Measurements from ENCODE around the gene KCNRG.

Gene KCNRG

DNA sequence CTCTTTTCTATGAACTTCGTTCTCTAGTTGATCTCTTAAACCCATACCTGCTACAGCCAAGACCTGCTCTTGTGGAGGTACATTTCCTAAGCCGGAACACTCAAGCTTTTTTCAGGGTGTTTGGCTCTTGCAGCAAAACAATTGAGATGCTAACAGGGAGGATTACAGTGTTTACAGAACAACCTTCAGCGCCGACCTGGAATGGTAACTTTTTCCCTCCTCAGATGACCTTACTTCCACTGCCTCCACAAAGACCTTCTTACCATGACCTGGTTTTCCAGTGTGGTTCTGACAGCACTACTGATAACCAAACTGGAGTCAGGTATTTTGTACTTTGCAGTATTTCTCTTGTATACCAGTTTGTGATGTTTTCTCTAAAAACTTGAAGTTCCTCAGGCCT lies 506 bp downstream of the KCNRG start:
- Histone ChIP-seq H3K9me2 (replicated peaks; ENCODE audit: low read depth, low read length) (no peaks in the 10 kb centered on the region), H3K36me3 (ENCODE audit: insufficient read depth, low read length) (peaks cover 55% of the 10 kb centered on the region), H3F3A (ENCODE audit: low read depth) (no peaks in the 10 kb centered on the region; the same call in 1 of the 2 replicates), H3K9ac (ENCODE audit: low read depth, low read length, poor library complexity, severe bottlenecking) (no peak overlapping the region), H3K9me3 (ENCODE audit: insufficient read depth, low read depth, low read length) (no peaks in the 10 kb centered on the region), H3K27me3 (ENCODE audit: insufficient read depth, low read length, poor library complexity, severe bottlenecking) (no peaks in the 10 kb centered on the region), H4K20me1 (ENCODE audit: insufficient read depth, low read length, poor library complexity, severe bottlenecking) (peaks cover 7% of the 10 kb centered on the region), H3K4me1 (ENCODE audit: insufficient read depth, low read length, poor library complexity, severe bottlenecking) (peaks cover 3% of the 10 kb centered on the region), H3K79me2 (ENCODE audit: insufficient read depth, low read length) (peaks cover 29% of the 10 kb centered on the region; the same call in 1 of the 2 replicates), H2AFZ (ENCODE audit: low read length) (no peak overlapping the region), H3K4me3 (ENCODE audit: low read length, poor library complexity, severe bottlenecking) (no peak overlapping the region), H3K4me2 (ENCODE audit: low read depth, low read length, poor library complexity, severe bottlenecking) (no peak overlapping the region)
- TF ChIP-seq, protein P1, sequence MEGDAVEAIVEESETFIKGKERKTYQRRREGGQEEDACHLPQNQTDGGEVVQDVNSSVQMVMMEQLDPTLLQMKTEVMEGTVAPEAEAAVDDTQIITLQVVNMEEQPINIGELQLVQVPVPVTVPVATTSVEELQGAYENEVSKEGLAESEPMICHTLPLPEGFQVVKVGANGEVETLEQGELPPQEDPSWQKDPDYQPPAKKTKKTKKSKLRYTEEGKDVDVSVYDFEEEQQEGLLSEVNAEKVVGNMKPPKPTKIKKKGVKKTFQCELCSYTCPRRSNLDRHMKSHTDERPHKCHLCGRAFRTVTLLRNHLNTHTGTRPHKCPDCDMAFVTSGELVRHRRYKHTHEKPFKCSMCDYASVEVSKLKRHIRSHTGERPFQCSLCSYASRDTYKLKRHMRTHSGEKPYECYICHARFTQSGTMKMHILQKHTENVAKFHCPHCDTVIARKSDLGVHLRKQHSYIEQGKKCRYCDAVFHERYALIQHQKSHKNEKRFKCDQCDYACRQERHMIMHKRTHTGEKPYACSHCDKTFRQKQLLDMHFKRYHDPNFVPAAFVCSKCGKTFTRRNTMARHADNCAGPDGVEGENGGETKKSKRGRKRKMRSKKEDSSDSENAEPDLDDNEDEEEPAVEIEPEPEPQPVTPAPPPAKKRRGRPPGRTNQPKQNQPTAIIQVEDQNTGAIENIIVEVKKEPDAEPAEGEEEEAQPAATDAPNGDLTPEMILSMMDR (conservative IDR thresholded peaks at IDR 0.05; ENCODE audit: low read length): no peak
- TF ChIP-seq EZH2phosphoT487 (IDR thresholded peaks at IDR 0.05; ENCODE audit: borderline replicate concordance): no peak

DNA sequence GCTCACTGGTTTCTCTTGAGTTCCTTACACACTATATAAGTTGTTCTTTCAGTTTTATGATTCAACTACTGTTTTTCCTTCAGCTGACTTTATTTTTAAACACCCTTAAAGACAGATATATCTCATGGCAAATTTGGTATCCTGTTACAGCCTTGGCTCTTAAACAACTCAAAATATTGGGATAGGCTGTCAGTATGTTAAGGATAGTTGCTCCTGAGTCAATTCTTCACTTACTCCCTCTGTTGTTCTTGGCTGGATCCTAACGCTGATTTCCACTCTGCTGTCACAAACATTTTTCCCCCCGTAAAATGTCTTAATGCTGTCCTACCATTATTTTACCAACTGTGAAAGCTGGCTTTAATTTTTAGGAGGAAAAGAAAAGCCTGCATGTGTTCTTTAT lies 1.2 kb downstream of the KCNRG start:
- peaks cover 24% of the 10 kb centered on the region; the same call in 1 of the 2 replicates for H3K79me2 ChIP-seq (ENCODE audit: insufficient read depth, low read length)
- H3K4me3 ChIP-seq (ENCODE audit: low read length, poor library complexity, severe bottlenecking): no peak overlapping the region
- H3K9me3 ChIP-seq (ENCODE audit: insufficient read depth, low read depth, low read length): no peaks in the 10 kb centered on the region
- H3K4me2 ChIP-seq (ENCODE audit: low read depth, low read length, poor library complexity, severe bottlenecking): no peak overlapping the region
- no peaks in the 10 kb centered on the region for H3F3A ChIP-seq (ENCODE audit: low read depth)
- peaks cover 48% of the 10 kb centered on the region for H3K36me3 ChIP-seq (ENCODE audit: insufficient read depth, low read length)
- peaks cover 7% of the 10 kb centered on the region for H4K20me1 ChIP-seq (ENCODE audit: insufficient read depth, low read length, poor library complexity, severe bottlenecking)
- no peaks in the 10 kb centered on the region for H3K27me3 ChIP-seq (ENCODE audit: insufficient read depth, low read length, poor library complexity, severe bottlenecking)
- H3K9me2 ChIP-seq (replicated peaks; ENCODE audit: low read depth, low read length): no peaks in the 10 kb centered on the region
- no peak overlapping the region for H3K9ac ChIP-seq (ENCODE audit: low read depth, low read length, poor library complexity, severe bottlenecking)
- peaks cover 3% of the 10 kb centered on the region for H3K4me1 ChIP-seq (ENCODE audit: insufficient read depth, low read length, poor library complexity, severe bottlenecking)
- no peak overlapping the region for H2AFZ ChIP-seq (ENCODE audit: low read length)
- TF ChIP-seq EZH2phosphoT487 (IDR thresholded peaks at IDR 0.05; ENCODE audit: borderline replicate concordance): no peak
- TF ChIP-seq, protein P1 (conservative IDR thresholded peaks at IDR 0.05; ENCODE audit: low read length): no peak

DNA sequence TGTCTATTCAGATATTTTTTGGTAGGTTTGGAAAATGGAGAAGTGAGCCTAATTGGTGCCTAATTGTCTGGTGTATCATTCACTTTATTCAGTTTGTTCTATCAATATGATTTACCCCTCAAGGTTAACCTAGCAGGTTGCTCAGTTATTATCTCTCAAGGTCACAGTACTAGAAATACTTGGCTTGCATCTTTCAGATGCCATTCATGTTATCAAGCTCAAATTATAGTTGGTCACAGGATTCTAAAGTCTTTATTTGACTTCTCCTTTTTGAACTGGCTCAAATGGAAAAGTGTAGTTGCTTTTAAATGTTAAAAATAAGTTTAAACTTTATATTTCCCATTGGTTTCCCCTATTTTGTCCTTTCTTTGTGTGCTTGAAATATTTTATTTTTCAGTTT lies 2.6 kb downstream of the KCNRG start:
- no peaks in the 10 kb centered on the region for H3K9me3 ChIP-seq (ENCODE audit: insufficient read depth, low read depth, low read length)
- H3K79me2 ChIP-seq (ENCODE audit: insufficient read depth, low read length): peaks cover 16% of the 10 kb centered on the region; the same call in 1 of the 2 replicates
- no peaks in the 10 kb centered on the region for H3K27me3 ChIP-seq (ENCODE audit: insufficient read depth, low read length, poor library complexity, severe bottlenecking)
- H3K9ac ChIP-seq (ENCODE audit: low read depth, low read length, poor library complexity, severe bottlenecking): no peak overlapping the region
- no peak overlapping the region for H2AFZ ChIP-seq (ENCODE audit: low read length)
- peaks cover 3% of the 10 kb centered on the region for H3K4me1 ChIP-seq (ENCODE audit: insufficient read depth, low read length, poor library complexity, severe bottlenecking)
- H3K9me2 ChIP-seq (replicated peaks; ENCODE audit: low read depth, low read length): no peaks in the 10 kb centered on the region
- H3F3A ChIP-seq (ENCODE audit: low read depth): no peaks in the 10 kb centered on the region
- TF ChIP-seq, protein P1 (conservative IDR thresholded peaks at IDR 0.05; ENCODE audit: low read length): no peak
- no peak for TF ChIP-seq EZH2phosphoT487 (IDR thresholded peaks at IDR 0.05; ENCODE audit: borderline replicate concordance)
- no peak overlapping the region for H3K4me2 ChIP-seq (ENCODE audit: low read depth, low read length, poor library complexity, severe bottlenecking)
- peaks cover 5% of the 10 kb centered on the region for H4K20me1 ChIP-seq (ENCODE audit: insufficient read depth, low read length, poor library complexity, severe bottlenecking)
- H3K36me3 ChIP-seq (ENCODE audit: insufficient read depth, low read length): peaks cover 39% of the 10 kb centered on the region
- H3K4me3 ChIP-seq (ENCODE audit: low read length, poor library complexity, severe bottlenecking): no peak overlapping the region
